ENCODE data around the gene SMCP.

The SMCP gene

GRCh38 chr1:152886758-152887409 is 8.8 kb downstream of the SMCP start:
- no peak for DNase-seq

GRCh38 chr1:152888126-152888525 is 10.0 kb downstream of the SMCP start:
- DNase-seq: no peak

- no peak for DNase-seq
These were observed 20.9 kb downstream of the SMCP start for GRCh38 chr1:152899027-152899426.

GRCh38 chr1:152899883-152900282 is 21.8 kb downstream of the SMCP start:
- no peak for DNase-seq

DNA sequence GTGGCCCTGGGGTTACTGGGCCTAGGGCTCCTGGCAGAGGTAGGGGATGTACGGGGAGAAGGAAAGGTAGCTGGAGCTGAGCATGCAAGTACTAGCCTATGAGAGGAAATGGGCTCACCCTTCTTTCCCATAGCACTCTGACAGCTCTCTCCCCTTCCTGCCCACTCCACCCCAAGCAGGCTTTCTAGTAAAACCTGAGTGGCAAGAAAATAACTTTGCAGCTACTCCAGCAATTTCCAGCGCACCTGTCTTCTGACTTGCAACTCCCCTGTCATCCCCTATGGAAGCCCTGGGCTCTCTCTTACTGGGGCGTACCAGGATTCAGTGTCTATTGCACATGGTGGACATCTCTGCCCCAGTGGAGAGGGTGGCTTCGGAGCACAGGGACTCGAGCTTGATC is 23.5 kb downstream of the SMCP start:
- no peak for DNase-seq

DNA sequence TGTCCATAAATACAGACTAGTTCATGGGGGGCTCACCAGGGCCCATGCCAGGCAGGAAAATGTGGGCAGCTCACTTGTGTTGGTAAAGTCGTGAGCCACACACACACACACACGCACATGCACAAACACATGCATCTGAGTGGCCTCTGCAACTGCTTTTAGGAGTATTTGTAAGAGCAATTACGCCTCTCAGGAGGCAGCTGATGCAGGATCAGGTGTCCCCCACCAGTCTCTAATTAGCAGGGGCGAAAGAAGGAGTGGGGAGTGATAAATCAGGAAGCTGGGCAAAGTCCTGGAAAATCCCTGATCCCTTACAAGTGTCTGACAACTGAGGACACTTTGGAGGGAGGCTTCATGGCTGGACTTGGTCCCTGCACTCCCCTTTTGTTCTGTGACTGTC is 24.5 kb downstream of the SMCP start:
- DNase-seq: no peak

DNA sequence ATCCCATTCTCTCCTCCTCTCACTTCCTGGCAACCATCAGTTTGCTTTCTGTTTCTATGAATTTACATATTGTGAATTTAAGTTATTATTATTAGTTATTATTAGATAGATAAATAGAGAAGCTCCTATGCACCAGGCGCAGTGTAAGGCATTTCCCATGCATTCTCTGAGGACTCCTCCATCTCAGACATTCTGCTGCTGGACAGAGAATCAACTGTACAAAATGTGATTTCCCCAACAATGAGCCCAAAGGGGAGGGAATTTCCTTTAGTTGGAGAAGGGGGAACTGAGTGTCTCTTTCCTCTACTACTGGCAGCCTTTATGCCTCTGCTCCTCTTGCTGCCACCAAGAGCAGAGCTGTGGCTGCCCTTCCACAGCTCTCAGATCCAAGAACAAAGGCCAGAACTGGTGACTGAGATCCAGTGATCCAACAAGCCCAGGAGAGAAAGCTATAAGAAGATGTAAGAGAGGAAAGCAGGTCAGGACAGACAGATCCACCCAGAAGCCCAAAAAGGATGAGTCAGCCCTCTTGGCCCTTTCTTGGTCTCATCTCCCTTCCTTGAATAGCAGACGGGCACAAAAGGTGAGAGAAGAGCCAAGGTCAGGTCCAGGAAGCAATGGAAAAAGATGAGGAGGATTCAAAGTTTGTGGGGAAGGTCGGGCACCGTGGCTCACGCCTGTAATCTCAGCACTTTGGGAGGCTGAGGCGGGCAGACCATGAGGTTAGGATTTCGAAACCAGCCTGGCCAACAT is 26.7 kb downstream of the SMCP start:
- no peak for DNase-seq

GRCh38 chr1:152906023-152906565 is 28.0 kb downstream of the SMCP start:
- DNase-seq: no peak

DNA sequence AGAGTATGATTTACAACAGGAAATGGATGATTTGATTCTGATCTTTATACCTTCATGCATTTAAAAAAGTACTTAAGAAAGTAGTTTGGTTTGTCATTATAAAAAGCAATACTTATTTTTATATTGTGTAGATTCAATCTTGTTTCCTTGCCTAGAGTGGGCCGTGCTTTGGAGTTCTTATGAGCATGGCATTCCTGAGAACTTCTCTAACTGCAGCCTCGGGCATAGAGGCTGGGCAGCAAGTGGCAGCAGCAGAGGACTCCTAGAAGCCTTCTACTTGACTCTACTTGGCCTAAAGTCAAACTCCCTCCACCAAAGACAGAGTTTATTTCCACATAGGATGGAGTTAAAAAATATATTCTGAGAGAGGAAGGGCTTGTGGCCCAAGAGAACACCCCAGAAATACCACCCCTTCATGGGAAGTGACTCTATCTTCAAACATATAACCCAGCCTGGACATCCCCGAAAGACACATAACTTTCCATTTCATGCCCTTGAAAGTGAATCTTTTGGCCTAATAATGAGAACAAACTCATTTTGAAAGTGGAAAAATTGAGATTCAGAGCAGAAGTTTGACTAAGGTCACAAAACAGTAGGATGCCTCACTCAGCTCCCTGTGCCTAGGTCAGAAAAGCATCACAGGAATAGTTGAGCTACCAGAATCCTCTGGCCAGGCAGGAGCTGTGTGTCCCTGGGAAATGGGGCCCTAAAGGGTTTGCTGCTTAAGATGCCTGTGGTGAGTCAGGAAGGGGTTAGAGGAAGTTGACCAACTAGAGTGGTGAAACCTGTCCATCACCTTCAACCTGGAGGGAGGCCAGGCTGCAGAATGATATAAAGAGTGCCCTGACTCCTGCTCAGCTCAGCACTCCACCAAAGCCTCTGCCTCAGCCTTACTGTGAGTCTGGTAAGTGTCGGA is 29.8 kb downstream of the SMCP start, which contains the start of gene IVL:
TSS of gene IVL (plus strand) at position 861 of the 916 bp plus-strand sequence. CDS start 1,252 bp downstream, outside the sequence.
- no peak for DNase-seq

- DNase-seq: no peak
These were observed 31.1 kb downstream of the SMCP start for GRCh38 chr1:152909206-152909605.

GRCh38 chr1:152912471-152912870 is 34.3 kb downstream of the SMCP start:
- no peak for DNase-seq

GRCh38 chr1:152912900-152913299 is 34.8 kb downstream of the SMCP start:
- DNase-seq: no peak

DNA sequence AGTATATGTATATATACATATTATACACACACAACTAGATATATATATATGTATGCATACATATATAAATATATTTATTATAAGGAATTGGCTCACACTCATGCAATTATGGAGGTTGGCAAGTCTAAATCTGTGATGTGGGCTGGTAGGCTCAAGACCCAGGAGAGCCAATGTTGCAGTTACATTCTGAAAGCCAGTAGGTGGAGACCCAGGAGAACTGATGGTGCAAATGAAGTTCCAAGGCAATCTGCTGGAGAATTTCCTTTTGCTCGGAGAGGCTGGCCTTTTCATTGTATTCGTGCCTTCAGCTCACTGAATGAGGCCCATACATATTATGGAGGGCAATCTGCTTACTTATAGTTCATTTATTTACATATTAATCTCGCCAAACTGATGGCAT is 39.7 kb downstream of the SMCP start:
- DNase-seq: no peak

DNA sequence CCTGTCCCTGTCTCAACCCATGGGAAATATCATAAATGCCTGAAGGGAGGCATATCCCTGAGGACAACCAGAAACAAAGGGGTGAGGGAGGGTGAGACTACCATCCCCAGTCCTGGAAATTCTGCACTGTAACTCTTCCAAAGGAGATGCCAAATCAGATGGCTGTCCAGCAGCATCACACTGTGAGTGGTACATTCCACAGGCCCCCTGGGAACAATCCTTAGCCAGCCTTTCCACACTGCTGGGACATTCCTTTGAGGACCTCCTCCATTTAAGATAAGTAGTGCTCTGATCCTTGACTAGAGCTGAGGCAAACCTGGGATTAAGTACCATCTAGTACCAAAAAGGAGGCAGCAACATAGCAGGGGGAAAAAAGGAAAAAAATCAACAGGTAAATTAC is 40.9 kb downstream of the SMCP start:
- no peak for DNase-seq

GRCh38 chr1:152924191-152924590 is 46.1 kb downstream of the SMCP start:
- no peak for DNase-seq

DNA sequence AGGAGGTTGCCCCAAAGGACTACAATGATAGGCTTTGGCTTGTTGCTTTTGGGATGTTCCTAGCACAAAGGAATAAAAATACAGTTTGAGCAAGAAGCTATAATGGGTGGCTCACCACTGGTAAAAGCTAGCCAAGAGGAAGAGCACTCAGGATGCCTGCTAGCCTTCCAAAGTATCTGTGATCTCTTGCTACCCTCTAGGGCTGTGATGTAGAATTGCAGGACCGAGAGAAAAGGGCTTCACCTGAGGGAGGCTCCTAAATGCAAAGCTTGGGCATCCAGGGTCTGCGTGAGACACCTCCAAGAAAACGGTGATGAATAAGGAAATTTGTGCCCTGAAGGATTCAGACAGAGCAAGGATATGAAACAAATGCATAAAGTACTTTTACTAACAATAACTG is 48.0 kb downstream of the SMCP start:
- DNase-seq: no peak

DNA sequence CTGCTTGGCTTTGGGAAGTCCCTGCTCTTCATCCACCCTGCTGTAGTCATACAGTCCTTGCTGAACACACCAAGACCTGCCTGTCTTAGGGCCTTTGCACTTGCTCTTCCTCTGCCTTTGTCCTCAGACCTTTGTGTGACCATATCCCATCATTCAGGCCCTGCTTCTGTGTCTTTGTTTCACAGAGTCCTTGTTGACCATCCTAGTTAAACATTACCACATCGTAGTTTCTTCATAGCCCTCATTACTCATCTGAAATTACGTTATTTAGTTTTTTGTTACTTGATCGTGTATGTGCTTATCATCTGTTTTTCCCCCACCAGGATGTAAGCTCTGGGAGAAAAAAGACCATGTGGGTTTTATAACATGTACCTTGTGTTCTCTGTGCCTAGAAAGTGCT is 50.5 kb downstream of the SMCP start:
- DNase-seq: no peak

DNA sequence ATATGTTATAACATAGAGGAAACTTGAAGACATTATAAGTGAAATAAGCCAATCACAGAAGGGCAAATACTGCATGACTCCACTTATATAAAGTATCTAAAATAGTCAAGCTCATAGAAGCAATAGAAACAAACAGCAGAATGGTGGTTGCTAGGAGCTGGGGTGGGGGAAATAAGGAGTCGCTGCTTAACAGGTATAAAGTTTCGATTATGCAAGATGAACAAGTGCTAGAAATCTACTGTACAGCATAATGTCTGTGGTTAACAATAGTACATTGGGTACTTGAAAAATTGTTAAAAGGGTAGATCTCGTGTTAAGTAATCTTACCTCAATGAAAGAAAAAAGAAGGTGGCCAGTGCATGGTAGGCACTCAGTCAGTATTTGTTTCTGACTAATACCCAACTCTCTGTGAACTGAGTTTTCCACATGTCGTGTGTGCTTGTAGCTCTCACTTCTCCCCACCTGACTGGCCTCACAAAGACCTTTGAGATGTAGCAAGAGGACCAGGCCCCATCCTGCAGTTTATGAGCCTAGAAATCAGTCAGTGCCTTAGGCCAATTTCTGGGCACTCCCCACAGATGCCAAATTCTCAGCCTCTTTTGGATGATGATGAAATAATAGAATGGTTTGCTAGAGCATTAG is 54.2 kb downstream of the SMCP start:
- no peak for DNase-seq

GRCh38 chr1:152933196-152933595 is 55.1 kb downstream of the SMCP start:
- DNase-seq: no peak

All from activated T-cell treated with anti-CD3 and anti-CD28 coated beads for 4 hours (primary cell).